ENCODE measurements around the gene TDRD6.
"Not testable (repeated sequence)": the region's sequence is repeated elsewhere in the genome, so short reads cannot be mapped to it uniquely, and the experiment has no call there.

TDRD6 gene

GRCh38 chr6:46744159-46744725 lies 56.6 kb downstream of the TDRD6 start:
- H3K9me3 ChIP-seq (ENCODE audit: control insufficient read depth, insufficient read depth, low read length); H3K9ac ChIP-seq (ENCODE audit: low read depth, low read length); H3K27ac ChIP-seq (ENCODE audit: low read depth, low read length); H3K36me3 ChIP-seq (ENCODE audit: control insufficient read depth, insufficient read depth, low read length); H3K4me3 ChIP-seq (ENCODE audit: low read depth, low read length); H3K27me3 ChIP-seq (ENCODE audit: control insufficient read depth, insufficient read depth, low read length): not testable (repeated sequence)
- peaks cover 29% of the 10 kb centered on the region for H3K4me1 ChIP-seq (ENCODE audit: control insufficient read depth, insufficient read depth, low read length)

- no peaks in the 10 kb centered on the region for H3K9me3 ChIP-seq (ENCODE audit: control insufficient read depth, insufficient read depth, low read length)
- no peak overlapping the region for H3K4me3 ChIP-seq (ENCODE audit: low read depth, low read length)
- no peak overlapping the region for H3K9ac ChIP-seq (ENCODE audit: low read depth, low read length)
- peaks cover 21% of the 10 kb centered on the region for H3K4me1 ChIP-seq (ENCODE audit: control insufficient read depth, insufficient read depth, low read length)
- no peak overlapping the region for H3K27ac ChIP-seq (ENCODE audit: low read depth, low read length)
- H3K27me3 ChIP-seq (ENCODE audit: control insufficient read depth, insufficient read depth, low read length) = no peaks in the 10 kb centered on the region
- H3K36me3 ChIP-seq (ENCODE audit: control insufficient read depth, insufficient read depth, low read length) = no peaks in the 10 kb centered on the region
Measured at GRCh38 chr6:46745973-46746372, 58.3 kb downstream of the TDRD6 start.

GRCh38 chr6:46746696-46747095 lies 59.0 kb downstream of the TDRD6 start, which contains the start of gene ANKRD66:
TSS of gene ANKRD66 (plus strand) at chr6:46746933. CDS start at chr6:46751949, 5,016 bp downstream.
- H3K27ac ChIP-seq (ENCODE audit: low read depth, low read length) = no peak within 1 kb of the TSS
- no peaks in the 10 kb centered on the region for H3K9me3 ChIP-seq (ENCODE audit: control insufficient read depth, insufficient read depth, low read length)
- no peak within 1 kb of the TSS for H3K9ac ChIP-seq (ENCODE audit: low read depth, low read length)
- H3K36me3 ChIP-seq (ENCODE audit: control insufficient read depth, insufficient read depth, low read length) = no peaks in the 10 kb centered on the region
- no peaks in the 10 kb centered on the region for H3K27me3 ChIP-seq (ENCODE audit: control insufficient read depth, insufficient read depth, low read length)
- peaks cover 17% of the 10 kb centered on the region for H3K4me1 ChIP-seq (ENCODE audit: control insufficient read depth, insufficient read depth, low read length)
- no peak within 1 kb of the TSS for H3K4me3 ChIP-seq (ENCODE audit: low read depth, low read length)

GRCh38 chr6:46748940-46749503 lies 61.3 kb downstream of the TDRD6 start:
- Histone ChIP-seq H3K4me1 (ENCODE audit: control insufficient read depth, insufficient read depth, low read length) (peaks cover 17% of the 10 kb centered on the region), H3K4me3 (ENCODE audit: low read depth, low read length) (no peak overlapping the region), H3K36me3 (ENCODE audit: control insufficient read depth, insufficient read depth, low read length) (no peaks in the 10 kb centered on the region), H3K27ac (ENCODE audit: low read depth, low read length) (no peak overlapping the region), H3K27me3 (ENCODE audit: control insufficient read depth, insufficient read depth, low read length) (no peaks in the 10 kb centered on the region), H3K9ac (ENCODE audit: low read depth, low read length) (no peak overlapping the region), H3K9me3 (ENCODE audit: control insufficient read depth, insufficient read depth, low read length) (no peaks in the 10 kb centered on the region)

GRCh38 chr6:46749731-46750130 lies 62.0 kb downstream of the TDRD6 start:
- Histone ChIP-seq H3K36me3 (ENCODE audit: control insufficient read depth, insufficient read depth, low read length) (no peaks in the 10 kb centered on the region), H3K4me1 (ENCODE audit: control insufficient read depth, insufficient read depth, low read length) (peaks cover 17% of the 10 kb centered on the region), H3K27me3 (ENCODE audit: control insufficient read depth, insufficient read depth, low read length) (no peaks in the 10 kb centered on the region), H3K9me3 (ENCODE audit: control insufficient read depth, insufficient read depth, low read length) (no peaks in the 10 kb centered on the region), H3K4me3 (ENCODE audit: low read depth, low read length) (no peak overlapping the region), H3K27ac (ENCODE audit: low read depth, low read length) (peak overlapping the region; percentile 87), H3K9ac (ENCODE audit: low read depth, low read length) (no peak overlapping the region)

GRCh38 chr6:46751658-46752057 lies 64.0 kb downstream of the TDRD6 start:
- H3K9ac ChIP-seq (ENCODE audit: low read depth, low read length) = no peak overlapping the region
- H3K4me3 ChIP-seq (ENCODE audit: low read depth, low read length) = no peak overlapping the region
- no peaks in the 10 kb centered on the region for H3K36me3 ChIP-seq (ENCODE audit: control insufficient read depth, insufficient read depth, low read length)
- H3K27ac ChIP-seq (ENCODE audit: low read depth, low read length) = no peak overlapping the region
- H3K4me1 ChIP-seq (ENCODE audit: control insufficient read depth, insufficient read depth, low read length) = peaks cover 18% of the 10 kb centered on the region
- H3K27me3 ChIP-seq (ENCODE audit: control insufficient read depth, insufficient read depth, low read length) = no peaks in the 10 kb centered on the region
- no peaks in the 10 kb centered on the region for H3K9me3 ChIP-seq (ENCODE audit: control insufficient read depth, insufficient read depth, low read length)

Measured in HUES48 (cell line).